Dermis microvascular lymphatic vessel endothelial cell (primary cell): ENCODE results near the gene PFKFB3. TPM values are rescaled to one million over a fixed set of nuclear protein-coding genes. Genes with fewer than 3 reads are reported as not detected.
A peak's percentile ranks its signal among the peaks of the same experiment; 100 is the strongest.

Experiments
- DNase-seq, 2 donors: peaks; one replicate each; pipeline versions ENCODE4 v3.0.0 to v3.0.0-alpha.2; 2010; ENCODE audit warnings: low read depth in 2 of 2
- total RNA-seq: library from RNA; depleted of rRNA; stranded (reverse); fragments of >200 nt; gene quantifications from 2 replicates; pipeline ENCODE4 v1.2.1, GENCODE V29; 2014

Gene PFKFB3
- total RNA-seq, 1 donor from 2014 or later, result 24.5 TPM

DNA sequence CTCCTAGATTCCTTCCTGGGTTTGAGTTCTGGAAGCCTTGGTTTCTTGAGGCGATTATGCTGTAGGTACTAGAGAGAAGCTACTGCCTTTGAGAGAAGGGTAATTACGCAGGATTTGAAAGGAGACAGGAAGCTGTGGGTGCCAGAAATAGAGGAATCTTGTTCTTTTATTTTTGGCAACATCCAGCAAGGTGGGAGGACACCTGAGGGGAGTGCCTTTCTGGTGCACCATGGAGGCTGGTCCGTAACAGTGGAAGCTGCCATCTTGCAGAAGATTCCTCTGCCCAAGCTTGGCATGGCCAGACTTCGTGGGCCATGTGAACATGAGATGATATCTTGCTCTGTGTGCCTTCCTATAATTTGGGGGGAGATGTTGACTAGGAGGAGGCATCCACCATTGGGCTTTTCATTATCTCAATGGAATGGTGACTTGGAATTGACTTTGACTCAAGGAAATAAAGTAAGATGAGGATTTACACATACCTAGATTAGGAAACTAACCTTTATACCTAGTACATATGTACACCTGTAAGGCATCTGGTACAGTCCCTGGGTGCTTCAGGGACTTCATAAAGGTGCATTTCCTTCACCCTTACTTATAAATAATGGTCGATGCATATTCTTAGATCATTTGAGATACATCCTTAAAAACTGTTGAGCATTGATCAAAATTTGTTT lies 98.2 kb downstream of the PFKFB3 start:
- no peak for DNase-seq

DNA sequence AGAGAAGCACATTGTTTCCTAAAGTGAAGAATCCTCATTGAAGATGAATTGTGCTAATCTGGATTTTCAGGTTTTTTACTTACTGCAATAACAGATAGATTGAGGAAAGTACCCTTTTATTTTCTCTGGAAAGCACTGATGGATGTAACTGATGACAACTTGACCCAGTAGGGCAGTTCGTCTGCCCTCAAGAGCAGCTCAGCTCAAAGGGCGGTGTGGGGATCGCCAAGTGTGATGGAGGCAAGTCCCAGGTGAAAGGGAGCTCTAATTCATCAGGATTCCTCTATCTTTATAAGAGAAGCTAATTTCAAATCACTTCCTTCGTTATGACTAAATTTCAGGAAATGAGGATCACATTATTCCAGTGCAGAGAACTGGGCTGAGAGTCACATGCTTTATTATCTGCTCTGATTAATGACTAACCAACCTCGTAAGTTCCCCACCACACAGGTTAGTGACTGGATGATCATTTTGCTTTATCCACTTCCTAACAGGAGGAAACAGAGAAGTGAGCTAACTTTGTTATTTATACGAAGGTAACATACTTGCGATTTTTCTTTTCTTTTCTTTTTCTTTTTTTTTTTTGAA lies 98.8 kb downstream of the PFKFB3 start:
- peak in 1 of 2 donors; percentile 11 for DNase-seq

Other genes with a start within 250 kb of the PFKFB3 start
- gene IL15RA, start 225.4 kb upstream of the PFKFB3 start, total RNA-seq, result 8.6 and 18.0 TPM in 2 replicates
- gene IL2RA, start 140.6 kb upstream of the PFKFB3 start, total RNA-seq, result not detected in 2 replicates
- gene RBM17, start 113.9 kb upstream of the PFKFB3 start, total RNA-seq, result 25.9 and 29.5 TPM in 2 replicates